NCI-H524 treated with DMSO at 0.1 percent for 48 hours (cell line): ENCODE results near the gene BUD23.

Experiments
- DNase-seq: peaks from one replicate; lab custom pipeline; 2025; lab: John Stamatoyannopoulos, UW

Gene BUD23

GRCh38 chr7:73742753-73743641 lies 59.6 kb downstream of the BUD23 start:
- DNase-seq = no peak

GRCh38 chr7:73746378-73746777 lies 63.0 kb downstream of the BUD23 start:
- no peak for DNase-seq
